Measurements from ENCODE around the gene GABRD.

Gene GABRD

GRCh38 chr1:2078170-2078569 is 59.0 kb downstream of the GABRD start:
- DNase-seq (ENCODE audit: low spot score): no peak

- no peak for DNase-seq (ENCODE audit: low spot score)
Observed at GRCh38 chr1:2079396-2080085, 60.4 kb downstream of the GABRD start.

GRCh38 chr1:2080140-2080539 is 61.0 kb downstream of the GABRD start:
- no peak for DNase-seq (ENCODE audit: low spot score)

All from D341Med (cell line).